PC-3 (cell line): ENCODE data around the gene MTHFS. TPM values are rescaled to one million over a fixed set of nuclear protein-coding genes. Genes with fewer than 3 reads are reported as not detected.
A peak's percentile ranks its signal among the peaks of the same experiment; 100 is the strongest.

ENCODE experiments used
- ATAC-seq: fragments of 200-7000 bp; cut with Tn5 transposase; 2 replicates; pipeline ENCODE4 v1.9.1; 2020; ENCODE audit warnings: mild to moderate bottlenecking, moderate library complexity
- BruUV-seq: library from RNA; stranded (reverse); fragments of 400-500 nt; replicated peaks from 2 replicates; lab custom pipeline; 2021; lab: Mats Ljungman, UMichigan
- CTCF ChIA-PET: fragments of 300-600 bp; sonication (Branson Sonifier 250); formaldehyde crosslinking; loops from one replicate; lab custom pipeline; 2022; ENCODE audit warnings: antibody characterized with exemption; lab: Charles Lee
- POLR2A ChIA-PET: fragments of 300-600 bp; sonication (Branson Sonifier 250); formaldehyde crosslinking; loops from one replicate; lab custom pipeline; 2022; ENCODE audit warnings: antibody characterized with exemption; ENCODE audit not compliant: unreplicated experiment; lab: Charles Lee
- DNase-seq: peaks from one replicate; pipeline ENCODE4 v3.0.0-alpha.2; 2015
- H2AFZ ChIP-seq: fragments of 300-600 bp; sonication (generic); 2 replicates; pipeline ENCODE4 v1.6.0; 2016; ENCODE audit warnings: antibody characterized with exemption, low read length
- H3F3A ChIP-seq: fragments of 300-600 bp; sonication (generic); one replicate; pipeline ENCODE4 v1.6.0; 2017; ENCODE audit warnings: antibody characterized with exemption, low read length, control low read depth, mild to moderate bottlenecking; ENCODE audit not compliant: unreplicated experiment
- H3K27ac ChIP-seq: fragments of 300-600 bp; sonication (generic); 2 replicates; pipeline ENCODE4 v1.5.1; 2016; ENCODE audit warnings: mild to moderate bottlenecking, low read length
- H3K27me3 ChIP-seq: fragments of 300-600 bp; sonication (generic); 2 replicates; pipeline ENCODE4 v1.6.1; 2016; ENCODE audit warnings: low read length, mixed read lengths
- H3K36me3 ChIP-seq: fragments of 300-600 bp; sonication (generic); 2 replicates; pipeline ENCODE4 v1.6.1; 2016; ENCODE audit warnings: low read depth, mixed run types, low read length, mixed read lengths
- H3K4me1 ChIP-seq: fragments of 300-600 bp; sonication (generic); 2 replicates; pipeline ENCODE4 v1.5.1; 2016; ENCODE audit warnings: low read length; ENCODE audit not compliant: insufficient read depth
- H3K4me2 ChIP-seq: fragments of 300-600 bp; sonication (generic); 2 replicates; pipeline ENCODE4 v1.6.0; 2016; ENCODE audit warnings: low read length
- H3K4me3 ChIP-seq: fragments of 300-600 bp; sonication (generic); 2 replicates; pipeline ENCODE4 v1.5.1; 2016; ENCODE audit warnings: mild to moderate bottlenecking, low read length, mixed read lengths
- H3K79me2 ChIP-seq: fragments of 300-600 bp; sonication (generic); 2 replicates; pipeline ENCODE4 v1.6.1; 2017; ENCODE audit warnings: low read length, mixed read lengths
- H3K9ac ChIP-seq: fragments of 300-600 bp; sonication (generic); 2 replicates; pipeline ENCODE4 v1.6.0; 2016; ENCODE audit warnings: mild to moderate bottlenecking, low read length
- H3K9me2 ChIP-seq: fragments of 300-600 bp; sonication (generic); replicated peaks from 2 replicates; pipeline ENCODE4 v1.6.1; 2016; ENCODE audit warnings: mixed run types, low read length, mixed read lengths
- H3K9me3 ChIP-seq: fragments of 300-600 bp; sonication (generic); 2 replicates; pipeline ENCODE4 v1.6.1; 2016; ENCODE audit warnings: low read length, mixed read lengths
- H4K20me1 ChIP-seq: fragments of 300-600 bp; sonication (generic); 2 replicates; pipeline ENCODE4 v1.6.1; 2016; ENCODE audit warnings: low read length, mixed read lengths
- EZH2 ChIP-seq: fragments of 300-600 bp; sonication (generic); IDR thresholded peaks from one replicate; pipeline ENCODE4 v1.6.1; 2017; ENCODE audit warnings: antibody characterized with exemption, mild to moderate bottlenecking, low read length; ENCODE audit not compliant: unreplicated experiment
- EZH2phosphoT487 ChIP-seq: fragments of 300-600 bp; sonication (generic); IDR thresholded peaks from 2 replicates; pipeline ENCODE4 v1.6.1; 2018; ENCODE audit warnings: mild to moderate bottlenecking, antibody characterized with exemption, low read length, borderline replicate concordance
- intact Hi-C: fragments of 100-400 bp; cut with micrococcal nuclease; formaldehyde crosslinking; loops from 2 replicates; pipeline ENCODE4 v1.9.0; 2023
- total RNA-seq: library from RNA; depleted of rRNA; stranded (reverse); fragments of >200 nt; gene quantifications from 2 replicates; pipeline ENCODE4 v1.2.3, GENCODE V29; 2014
- TF ChIP-seq, protein P1 (sequence below): fragments of 300-600 bp; sonication (generic); conservative IDR thresholded peaks from 2 replicates; pipeline ENCODE4 v1.5.1; 2017; ENCODE audit warnings: antibody characterized with exemption, low read depth, mild to moderate bottlenecking, low read length

MTHFS gene
- total RNA-seq, 1 experiment from 2014 or later, result 28.8 TPM

DNA sequence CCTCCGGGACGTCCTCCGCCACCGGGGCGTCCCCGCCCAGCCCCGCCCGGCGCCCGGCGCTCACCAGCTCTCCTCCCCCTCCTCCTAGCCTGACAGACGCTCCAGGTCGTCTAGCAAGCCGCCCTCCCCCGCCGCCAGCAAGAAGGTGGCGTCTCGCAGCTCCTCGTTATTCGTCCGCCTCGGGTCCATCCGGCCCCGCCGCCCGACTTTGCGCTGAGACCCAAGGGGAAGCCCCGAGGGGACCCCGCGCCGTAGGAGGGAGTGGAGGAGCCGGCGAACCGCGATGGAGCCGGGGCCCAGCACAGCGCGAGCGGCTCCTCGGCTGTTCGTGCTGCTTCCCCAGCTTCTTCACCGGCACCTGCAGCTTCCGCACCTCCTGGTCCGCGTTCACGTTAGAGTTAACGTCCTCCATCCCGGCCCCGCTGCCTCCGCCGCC lies 26.3 kb upstream of the MTHFS start:
- Histone ChIP-seq H3K9ac (peak overlapping the region; percentile 95), H3K4me2 (peak overlapping the region; percentile 85), H2AFZ (peak overlapping the region; percentile 98), H3K4me3 (peak overlapping the region; percentile 100), H3K36me3 (peaks cover 38% of the 10 kb centered on the region), H3K79me2 (peaks cover 30% of the 10 kb centered on the region), H4K20me1 (no peaks in the 10 kb centered on the region), H3K4me1 (peaks cover 4% of the 10 kb centered on the region; the same call in 1 of the 2 replicates), H3K9me2 (no peaks in the 10 kb centered on the region), H3K27me3 (no peaks in the 10 kb centered on the region), H3K27ac (peak overlapping the region; percentile 87), H3K9me3 (peaks cover 10% of the 10 kb centered on the region; the same call in 1 of the 2 replicates), H3F3A (no peaks in the 10 kb centered on the region)
- peak; percentile 62 for ATAC-seq
- no TSS peak for BruUV-seq
- ChIA-PET POLR2A (interaction anchor here (0.7 kb wide), 1 partner anchor 28 kb away, joined by 3 read pairs; no protein-coding TSS in a partner anchor), CTCF (interaction anchor here (0.5 to 0.6 kb wide), 4 partner anchors 136 to 585 kb away, joined by 3 to 6 read pairs (median 4); partner anchors contain the start of gene ZFAND6)
- no peak for TF ChIP-seq EZH2
- TF ChIP-seq, protein P1, sequence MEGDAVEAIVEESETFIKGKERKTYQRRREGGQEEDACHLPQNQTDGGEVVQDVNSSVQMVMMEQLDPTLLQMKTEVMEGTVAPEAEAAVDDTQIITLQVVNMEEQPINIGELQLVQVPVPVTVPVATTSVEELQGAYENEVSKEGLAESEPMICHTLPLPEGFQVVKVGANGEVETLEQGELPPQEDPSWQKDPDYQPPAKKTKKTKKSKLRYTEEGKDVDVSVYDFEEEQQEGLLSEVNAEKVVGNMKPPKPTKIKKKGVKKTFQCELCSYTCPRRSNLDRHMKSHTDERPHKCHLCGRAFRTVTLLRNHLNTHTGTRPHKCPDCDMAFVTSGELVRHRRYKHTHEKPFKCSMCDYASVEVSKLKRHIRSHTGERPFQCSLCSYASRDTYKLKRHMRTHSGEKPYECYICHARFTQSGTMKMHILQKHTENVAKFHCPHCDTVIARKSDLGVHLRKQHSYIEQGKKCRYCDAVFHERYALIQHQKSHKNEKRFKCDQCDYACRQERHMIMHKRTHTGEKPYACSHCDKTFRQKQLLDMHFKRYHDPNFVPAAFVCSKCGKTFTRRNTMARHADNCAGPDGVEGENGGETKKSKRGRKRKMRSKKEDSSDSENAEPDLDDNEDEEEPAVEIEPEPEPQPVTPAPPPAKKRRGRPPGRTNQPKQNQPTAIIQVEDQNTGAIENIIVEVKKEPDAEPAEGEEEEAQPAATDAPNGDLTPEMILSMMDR, result no peak
- TF ChIP-seq EZH2phosphoT487, result no peak
- intact Hi-C loops, result loop anchor here (1.0 to 2.0 kb wide), 2 partner anchors 70 to 136 kb away; partner anchors contain the start of gene ZFAND6
- DNase-seq, result peak; percentile 49

DNA sequence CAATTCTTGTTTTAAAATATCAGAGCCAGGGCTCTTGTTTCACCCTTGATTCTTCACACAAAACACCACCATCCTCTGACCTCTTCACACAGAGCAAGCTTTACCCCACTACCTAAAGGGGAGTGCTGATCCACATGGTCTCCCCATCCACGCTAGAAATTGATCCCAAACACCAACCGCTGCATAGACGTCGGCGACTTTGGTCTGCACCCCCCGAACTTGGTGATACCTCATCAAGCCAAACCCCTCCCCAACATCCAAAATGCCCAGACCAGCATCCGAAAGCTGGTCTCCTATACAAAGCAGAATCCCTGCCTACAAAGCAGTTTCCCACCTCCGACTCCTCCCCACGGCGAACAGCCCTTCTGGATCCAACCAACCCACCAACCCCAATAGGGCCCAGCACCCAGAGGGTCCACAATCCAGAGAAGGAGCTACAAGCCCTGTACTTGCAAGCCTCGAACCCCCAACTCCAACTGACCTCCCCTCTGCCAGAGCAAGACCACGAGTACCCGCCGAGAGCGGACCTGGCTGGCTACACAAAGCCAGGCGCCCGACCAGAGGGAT lies 25.8 kb upstream of the MTHFS start:
- DNase-seq, result no peak
- H3K4me1 ChIP-seq, result peaks cover 4% of the 10 kb centered on the region; the same call in 1 of the 2 replicates
- intact Hi-C loops, result loop anchor here (1.0 to 2.0 kb wide), 2 partner anchors 70 to 137 kb away; partner anchors contain the start of gene ZFAND6
- no peaks in the 10 kb centered on the region for H4K20me1 ChIP-seq
- BruUV-seq, result no TSS peak
- H3K79me2 ChIP-seq, result peaks cover 30% of the 10 kb centered on the region
- POLR2A ChIA-PET, result no interaction called here
- H3K27me3 ChIP-seq, result no peaks in the 10 kb centered on the region
- CTCF ChIA-PET, result interaction anchor here (0.6 kb wide), 2 partner anchors 138 to 585 kb away, joined by 3 to 6 read pairs; no protein-coding TSS in a partner anchor
- peak overlapping the region; percentile 100 for H3K4me3 ChIP-seq
- peaks cover 10% of the 10 kb centered on the region; the same call in 1 of the 2 replicates for H3K9me3 ChIP-seq
- peaks cover 43% of the 10 kb centered on the region for H3K36me3 ChIP-seq
- no peak for ATAC-seq
- H3K27ac ChIP-seq, result peak overlapping the region; percentile 87
- peak overlapping the region; percentile 98 for H2AFZ ChIP-seq
- H3K4me2 ChIP-seq, result peak overlapping the region; percentile 85
- no peaks in the 10 kb centered on the region for H3K9me2 ChIP-seq
- TF ChIP-seq, protein P1, result no peak
- TF ChIP-seq EZH2 (no peak), EZH2phosphoT487 (no peak)
- H3F3A ChIP-seq, result no peaks in the 10 kb centered on the region
- peak overlapping the region; percentile 95 for H3K9ac ChIP-seq
